MM.1S (cell line): ENCODE results near the gene AWAT1.

Experiments used
- DNase-seq: peaks from one replicate; pipeline ENCODE4 v3.0.0-alpha.2; 2015
- H2AFZ ChIP-seq: fragments of 300-600 bp; sonication (generic); 2 replicates; pipeline ENCODE4 v1.6.0; 2016; ENCODE audit warnings: antibody characterized with exemption, low read length
- H3F3A ChIP-seq: fragments of 300-600 bp; sonication (generic); 2 replicates; pipeline ENCODE4 v1.6.1; 2016; ENCODE audit warnings: mild to moderate bottlenecking, antibody characterized with exemption, low read length, moderate library complexity, mixed read lengths; ENCODE audit not compliant: insufficient read depth
- H3K27ac ChIP-seq: fragments of 300-600 bp; sonication (generic); 2 replicates; pipeline ENCODE4 v1.5.1; 2016; ENCODE audit warnings: mild to moderate bottlenecking, low read length
- H3K27me3 ChIP-seq: fragments of 300-600 bp; sonication (generic); replicated peaks from 2 replicates; pipeline ENCODE4 v1.6.0; 2016; ENCODE audit warnings: low read length; ENCODE audit not compliant: insufficient read depth
- H3K36me3 ChIP-seq: fragments of 300-600 bp; sonication (generic); replicated peaks from 2 replicates; pipeline ENCODE4 v1.6.1; 2016; ENCODE audit warnings: mild to moderate bottlenecking, low read length, mixed read lengths; ENCODE audit not compliant: insufficient read depth
- H3K4me1 ChIP-seq: fragments of 300-600 bp; sonication (generic); 2 replicates; pipeline ENCODE4 v1.6.1; 2016; ENCODE audit warnings: low read length, mixed read lengths
- H3K4me2 ChIP-seq: fragments of 300-600 bp; sonication (generic); 2 replicates; pipeline ENCODE4 v1.6.0; 2016; ENCODE audit warnings: low read depth, low read length
- H3K4me3 ChIP-seq: fragments of 300-600 bp; sonication (generic); 2 replicates; pipeline ENCODE4 v1.5.1; 2016; ENCODE audit warnings: low read length, mixed read lengths
- H3K79me2 ChIP-seq: fragments of 300-600 bp; sonication (generic); 2 replicates; pipeline ENCODE4 v1.6.1; 2016; ENCODE audit warnings: mixed run types, low read length, mixed read lengths
- H3K9ac ChIP-seq: fragments of 300-600 bp; sonication (generic); 2 replicates; pipeline ENCODE4 v1.6.1; 2016; ENCODE audit warnings: low read length, mixed read lengths
- H3K9me2 ChIP-seq: fragments of 300-600 bp; sonication (generic); replicated peaks from 2 replicates; pipeline ENCODE4 v1.6.1; 2016; ENCODE audit warnings: mild to moderate bottlenecking, low read length, mixed read lengths; ENCODE audit not compliant: insufficient read depth
- H3K9me3 ChIP-seq: fragments of 300-600 bp; sonication (generic); replicated peaks from 2 replicates; pipeline ENCODE4 v1.6.1; 2016; ENCODE audit warnings: mild to moderate bottlenecking, low read length, mixed read lengths; ENCODE audit not compliant: insufficient read depth
- H4K20me1 ChIP-seq: fragments of 300-600 bp; sonication (generic); 2 replicates; pipeline ENCODE4 v1.6.1; 2016; ENCODE audit warnings: mild to moderate bottlenecking, low read length, moderate library complexity, mixed read lengths; ENCODE audit not compliant: insufficient read depth
- EZH2 ChIP-seq: fragments of 300-600 bp; sonication (generic); optimal IDR thresholded peaks from 2 replicates; pipeline ENCODE3; 2017; ENCODE audit warnings: low read depth, mild to moderate bottlenecking, antibody characterized with exemption, low read length, mixed read lengths
- EZH2phosphoT487 ChIP-seq: fragments of 300-600 bp; sonication (generic); IDR thresholded peaks from 2 replicates; pipeline ENCODE4 v1.6.1; 2018; ENCODE audit warnings: antibody characterized with exemption, low read length
- TF ChIP-seq, protein P1 (sequence below): fragments of 300-600 bp; sonication (generic); IDR thresholded peaks from 2 replicates; pipeline ENCODE4 v1.5.1; 2016; ENCODE audit warnings: antibody characterized with exemption, low read length, mixed read lengths

The AWAT1 gene

DNA sequence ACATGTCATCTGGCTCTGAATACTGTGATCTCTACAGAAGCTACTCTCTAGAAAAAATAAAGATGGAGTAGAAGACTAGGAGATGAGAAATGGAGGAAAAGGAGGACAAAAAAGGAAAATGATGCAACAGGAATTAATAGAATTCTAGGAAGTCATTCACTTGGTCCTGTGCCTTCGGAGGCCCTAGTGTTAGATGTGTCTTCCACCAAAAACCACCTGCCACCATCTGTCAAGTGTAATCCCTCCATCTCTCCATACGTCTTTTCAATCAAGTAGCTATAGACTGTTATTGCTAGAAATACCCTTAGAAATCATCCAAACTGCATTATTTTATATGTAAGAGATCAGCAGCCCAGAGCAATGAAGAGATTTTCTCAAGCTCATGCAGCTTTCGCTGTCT, 44.6 kb downstream of the AWAT1 start:
- no peaks in the 10 kb centered on the region for H3F3A ChIP-seq

DNA sequence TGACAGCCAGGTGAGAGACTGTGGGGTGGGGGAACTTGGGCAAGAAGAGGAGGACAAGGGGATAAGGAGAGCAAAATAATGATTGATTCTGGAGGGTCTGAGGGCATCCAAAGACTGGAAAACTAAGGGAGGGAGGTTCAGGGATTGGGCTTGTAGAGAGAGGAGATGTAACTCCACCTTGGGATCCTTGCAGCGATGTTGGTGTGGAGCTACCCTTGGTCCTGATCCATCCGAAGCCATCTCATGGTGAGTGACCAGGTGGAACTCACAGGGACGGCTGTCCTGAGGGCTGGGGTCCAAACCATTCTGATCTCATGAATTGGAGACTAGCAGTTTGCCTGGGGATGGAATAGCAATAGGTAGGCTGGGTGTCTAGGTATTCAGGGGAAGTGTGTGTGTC, 46.1 kb downstream of the AWAT1 start:
- H3K27me3 ChIP-seq = no peaks in the 10 kb centered on the region
- DNase-seq = no peak
- H3K4me2 ChIP-seq = no peak overlapping the region
- H3K4me1 ChIP-seq = no peaks in the 10 kb centered on the region
- no peaks in the 10 kb centered on the region for H3K36me3 ChIP-seq
- no peaks in the 10 kb centered on the region for H4K20me1 ChIP-seq
- no peaks in the 10 kb centered on the region for H3K79me2 ChIP-seq
- no peak overlapping the region for H3K9ac ChIP-seq
- no peaks in the 10 kb centered on the region for H3K9me3 ChIP-seq
- no peak overlapping the region for H2AFZ ChIP-seq
- TF ChIP-seq EZH2 (no peak), EZH2phosphoT487 (no peak)
- TF ChIP-seq, protein P1, sequence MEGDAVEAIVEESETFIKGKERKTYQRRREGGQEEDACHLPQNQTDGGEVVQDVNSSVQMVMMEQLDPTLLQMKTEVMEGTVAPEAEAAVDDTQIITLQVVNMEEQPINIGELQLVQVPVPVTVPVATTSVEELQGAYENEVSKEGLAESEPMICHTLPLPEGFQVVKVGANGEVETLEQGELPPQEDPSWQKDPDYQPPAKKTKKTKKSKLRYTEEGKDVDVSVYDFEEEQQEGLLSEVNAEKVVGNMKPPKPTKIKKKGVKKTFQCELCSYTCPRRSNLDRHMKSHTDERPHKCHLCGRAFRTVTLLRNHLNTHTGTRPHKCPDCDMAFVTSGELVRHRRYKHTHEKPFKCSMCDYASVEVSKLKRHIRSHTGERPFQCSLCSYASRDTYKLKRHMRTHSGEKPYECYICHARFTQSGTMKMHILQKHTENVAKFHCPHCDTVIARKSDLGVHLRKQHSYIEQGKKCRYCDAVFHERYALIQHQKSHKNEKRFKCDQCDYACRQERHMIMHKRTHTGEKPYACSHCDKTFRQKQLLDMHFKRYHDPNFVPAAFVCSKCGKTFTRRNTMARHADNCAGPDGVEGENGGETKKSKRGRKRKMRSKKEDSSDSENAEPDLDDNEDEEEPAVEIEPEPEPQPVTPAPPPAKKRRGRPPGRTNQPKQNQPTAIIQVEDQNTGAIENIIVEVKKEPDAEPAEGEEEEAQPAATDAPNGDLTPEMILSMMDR = no peak
- H3F3A ChIP-seq = no peaks in the 10 kb centered on the region
- H3K9me2 ChIP-seq = no peaks in the 10 kb centered on the region
- no peak overlapping the region for H3K4me3 ChIP-seq
- H3K27ac ChIP-seq = no peak overlapping the region

More for the DNA sequence above, 44.6 kb downstream of the AWAT1 start:
- Histone ChIP-seq H4K20me1 (no peaks in the 10 kb centered on the region), H3K36me3 (no peaks in the 10 kb centered on the region), H3K4me3 (no peak overlapping the region), H3K27me3 (no peaks in the 10 kb centered on the region), H3K9ac (no peak overlapping the region), H3K79me2 (no peaks in the 10 kb centered on the region), H3K27ac (no peak overlapping the region), H3K9me2 (no peaks in the 10 kb centered on the region), H3K9me3 (no peaks in the 10 kb centered on the region), H3K4me2 (no peak overlapping the region), H3K4me1 (no peaks in the 10 kb centered on the region), H2AFZ (no peak overlapping the region)
- no peak for DNase-seq
- no peak for TF ChIP-seq EZH2phosphoT487
- TF ChIP-seq, protein P1 = no peak
- no peak for TF ChIP-seq EZH2

DNA sequence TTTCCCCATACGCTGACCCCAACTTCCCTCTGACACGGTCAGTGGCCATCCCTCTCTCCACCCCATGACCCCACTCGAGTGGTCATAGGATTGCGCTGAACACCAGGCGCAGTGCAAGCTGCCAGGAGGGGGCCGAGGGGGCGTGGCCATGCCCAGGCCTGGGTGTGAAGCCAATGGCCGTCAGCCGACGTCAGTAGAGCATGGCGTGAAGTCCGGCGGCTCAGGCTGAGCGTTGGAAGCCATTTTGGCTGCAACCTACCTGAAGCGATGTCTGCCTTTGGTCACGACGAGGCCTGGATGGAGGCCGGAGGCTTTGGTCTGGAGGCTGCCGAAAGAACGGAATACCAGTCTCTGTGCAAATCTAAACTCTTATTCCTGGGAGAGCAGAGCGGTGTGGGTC, 47.5 kb downstream of the AWAT1 start, which contains the start of gene RAB41:
RAB41 (plus strand) TSS at position 222 of the 400 bp plus-strand sequence; CDS start at position 268, 46 bp downstream.
- no peaks in the 10 kb centered on the region for H3K4me1 ChIP-seq
- no peaks in the 10 kb centered on the region for H3K27me3 ChIP-seq
- no peak within 1 kb of the TSS for H3K4me2 ChIP-seq
- H3F3A ChIP-seq = no peaks in the 10 kb centered on the region
- no peaks in the 10 kb centered on the region for H3K9me3 ChIP-seq
- H3K79me2 ChIP-seq = no peaks in the 10 kb centered on the region
- no peak within 1 kb of the TSS for H3K4me3 ChIP-seq
- no peak for DNase-seq
- H3K9me2 ChIP-seq = no peaks in the 10 kb centered on the region
- H2AFZ ChIP-seq = no peak within 1 kb of the TSS
- no peaks in the 10 kb centered on the region for H3K36me3 ChIP-seq
- TF ChIP-seq EZH2phosphoT487 (no peak), EZH2 (no peak)
- TF ChIP-seq, protein P1 = no peak
- no peak within 1 kb of the TSS for H3K9ac ChIP-seq
- no peaks in the 10 kb centered on the region for H4K20me1 ChIP-seq
- no peak within 1 kb of the TSS for H3K27ac ChIP-seq
